Suppressor macrophage (primary cell): Measurements from ENCODE around the gene PKNOX2.

Experiments used
- DNase-seq, 4 experiments: peaks; one replicate each; pipeline ENCODE4 v3.0.0-alpha.2; 2020 to 2022

The PKNOX2 gene

GRCh38 chr11:125343718-125344131, 179.2 kb downstream of the PKNOX2 start:
- DNase-seq = no peak

GRCh38 chr11:125344846-125345420, 180.4 kb downstream of the PKNOX2 start:
- no peak for DNase-seq

GRCh38 chr11:125345421-125346178, 181.0 kb downstream of the PKNOX2 start:
- peak; percentile 61 to 79 (median 68) for DNase-seq

- no peak for DNase-seq
These were observed 181.6 kb downstream of the PKNOX2 start for GRCh38 chr11:125346179-125346530.

- DNase-seq = no peak
These were observed 182.2 kb downstream of the PKNOX2 start for GRCh38 chr11:125346565-125347260.

GRCh38 chr11:125347261-125347585, 182.7 kb downstream of the PKNOX2 start:
- no peak for DNase-seq

- DNase-seq = no peak
These were observed 183.6 kb downstream of the PKNOX2 start for GRCh38 chr11:125348141-125348651.

- DNase-seq = peak; percentile 32 to 67 (median 46)
These were observed 184.2 kb downstream of the PKNOX2 start for GRCh38 chr11:125348674-125349309.

- DNase-seq = no peak
These were observed 185.9 kb downstream of the PKNOX2 start for GRCh38 chr11:125350206-125351032.

- no peak for DNase-seq
These were observed 186.7 kb downstream of the PKNOX2 start for GRCh38 chr11:125351033-125351867.

- no peak for DNase-seq
These were observed 187.3 kb downstream of the PKNOX2 start for GRCh38 chr11:125351868-125352250.

GRCh38 chr11:125356797-125357196, 192.2 kb downstream of the PKNOX2 start:
- no peak for DNase-seq

GRCh38 chr11:125357551-125357950, 193.0 kb downstream of the PKNOX2 start:
- no peak for DNase-seq

GRCh38 chr11:125358254-125358840, 193.8 kb downstream of the PKNOX2 start:
- DNase-seq = no peak

- no peak for DNase-seq
These were observed 194.6 kb downstream of the PKNOX2 start for GRCh38 chr11:125359130-125359529.

GRCh38 chr11:125360066-125360465, 195.5 kb downstream of the PKNOX2 start:
- no peak for DNase-seq

- no peak for DNase-seq
These were observed 199.7 kb downstream of the PKNOX2 start for GRCh38 chr11:125364121-125364826.

- no peak for DNase-seq
These were observed 200.8 kb downstream of the PKNOX2 start for GRCh38 chr11:125365196-125365931.

- DNase-seq = no peak
These were observed 203.2 kb downstream of the PKNOX2 start for GRCh38 chr11:125367710-125368109.

- no peak for DNase-seq
These were observed 204.2 kb downstream of the PKNOX2 start for GRCh38 chr11:125368757-125369156.
